GM10266 (cell line): ENCODE data around the gene DPH7.
"Not testable (repeated sequence)": the region's sequence is repeated elsewhere in the genome, so short reads cannot be mapped to it uniquely, and the experiment has no call there.

ENCODE experiments used
- DNase-seq: peaks from one replicate; pipeline ENCODE4 v3.0.0; 2012; ENCODE audit errors: extremely low spot score
- TF ChIP-seq, protein P1 (sequence below): IDR thresholded peaks from 2 replicates; pipeline ENCODE4 v1.5.1; 2012; ENCODE audit warnings: mild to moderate bottlenecking, low read depth; ENCODE audit not compliant: control insufficient read depth, insufficient read depth; ENCODE audit errors: missing control alignments

DPH7 gene

DNA sequence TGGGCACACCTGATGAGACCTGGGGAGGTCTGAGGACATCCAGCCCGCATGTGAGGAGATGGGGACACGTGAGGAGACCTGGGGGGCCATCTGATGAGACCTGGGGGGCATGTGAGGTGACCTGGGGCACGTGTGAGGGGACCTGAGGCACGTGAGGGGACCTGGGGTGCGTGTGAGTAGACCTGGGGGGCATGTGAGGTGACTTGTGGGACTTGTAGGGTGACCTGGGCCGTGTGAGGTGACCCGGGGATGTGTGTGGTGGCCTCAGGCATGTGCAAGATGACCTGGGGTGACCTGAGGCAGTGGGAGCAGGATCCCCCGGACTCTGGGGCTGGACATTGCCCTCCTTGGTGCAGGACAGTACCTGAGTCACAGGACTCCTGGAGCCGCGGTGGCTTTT, 59.2 kb downstream of the DPH7 start:
- TF ChIP-seq, protein P1, sequence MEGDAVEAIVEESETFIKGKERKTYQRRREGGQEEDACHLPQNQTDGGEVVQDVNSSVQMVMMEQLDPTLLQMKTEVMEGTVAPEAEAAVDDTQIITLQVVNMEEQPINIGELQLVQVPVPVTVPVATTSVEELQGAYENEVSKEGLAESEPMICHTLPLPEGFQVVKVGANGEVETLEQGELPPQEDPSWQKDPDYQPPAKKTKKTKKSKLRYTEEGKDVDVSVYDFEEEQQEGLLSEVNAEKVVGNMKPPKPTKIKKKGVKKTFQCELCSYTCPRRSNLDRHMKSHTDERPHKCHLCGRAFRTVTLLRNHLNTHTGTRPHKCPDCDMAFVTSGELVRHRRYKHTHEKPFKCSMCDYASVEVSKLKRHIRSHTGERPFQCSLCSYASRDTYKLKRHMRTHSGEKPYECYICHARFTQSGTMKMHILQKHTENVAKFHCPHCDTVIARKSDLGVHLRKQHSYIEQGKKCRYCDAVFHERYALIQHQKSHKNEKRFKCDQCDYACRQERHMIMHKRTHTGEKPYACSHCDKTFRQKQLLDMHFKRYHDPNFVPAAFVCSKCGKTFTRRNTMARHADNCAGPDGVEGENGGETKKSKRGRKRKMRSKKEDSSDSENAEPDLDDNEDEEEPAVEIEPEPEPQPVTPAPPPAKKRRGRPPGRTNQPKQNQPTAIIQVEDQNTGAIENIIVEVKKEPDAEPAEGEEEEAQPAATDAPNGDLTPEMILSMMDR, result no peak
- peak; percentile 15 for DNase-seq

DNA sequence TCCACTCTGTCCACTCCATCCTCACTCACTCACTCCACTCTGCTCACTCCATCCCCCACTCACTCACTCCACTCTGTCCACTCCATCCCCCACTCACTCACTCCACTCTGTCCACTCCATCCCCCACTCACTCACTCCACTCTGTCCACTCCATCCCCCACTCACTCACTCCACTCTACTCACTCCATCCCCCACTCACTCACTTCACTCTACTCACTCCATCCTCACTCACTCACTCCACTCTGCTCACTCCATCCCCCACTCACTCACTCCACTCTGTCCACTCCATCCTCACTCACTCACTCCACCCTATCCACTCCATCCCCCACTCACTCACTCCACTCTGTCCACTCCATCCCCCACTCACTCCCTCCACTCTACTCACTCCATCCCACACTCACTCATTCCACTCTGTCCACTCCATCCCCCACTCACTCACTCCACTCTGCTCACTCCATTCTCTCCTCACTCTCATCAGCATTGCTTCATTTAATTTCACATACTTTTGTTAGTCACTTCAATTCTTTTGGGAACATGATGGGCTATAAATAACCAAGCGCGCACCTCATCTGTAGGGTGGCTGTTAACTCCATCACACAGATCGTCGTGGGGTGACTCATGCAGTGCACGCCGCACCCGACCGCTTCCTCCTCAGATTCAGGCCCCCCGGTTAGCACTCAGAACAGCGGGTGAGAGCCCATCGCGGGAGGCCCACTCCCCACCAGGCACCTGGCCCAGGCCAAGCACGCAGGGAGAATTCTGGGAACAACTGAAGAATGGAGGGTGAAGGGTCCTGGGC, 59.9 kb downstream of the DPH7 start:
- peak; percentile 9 for DNase-seq

DNA sequence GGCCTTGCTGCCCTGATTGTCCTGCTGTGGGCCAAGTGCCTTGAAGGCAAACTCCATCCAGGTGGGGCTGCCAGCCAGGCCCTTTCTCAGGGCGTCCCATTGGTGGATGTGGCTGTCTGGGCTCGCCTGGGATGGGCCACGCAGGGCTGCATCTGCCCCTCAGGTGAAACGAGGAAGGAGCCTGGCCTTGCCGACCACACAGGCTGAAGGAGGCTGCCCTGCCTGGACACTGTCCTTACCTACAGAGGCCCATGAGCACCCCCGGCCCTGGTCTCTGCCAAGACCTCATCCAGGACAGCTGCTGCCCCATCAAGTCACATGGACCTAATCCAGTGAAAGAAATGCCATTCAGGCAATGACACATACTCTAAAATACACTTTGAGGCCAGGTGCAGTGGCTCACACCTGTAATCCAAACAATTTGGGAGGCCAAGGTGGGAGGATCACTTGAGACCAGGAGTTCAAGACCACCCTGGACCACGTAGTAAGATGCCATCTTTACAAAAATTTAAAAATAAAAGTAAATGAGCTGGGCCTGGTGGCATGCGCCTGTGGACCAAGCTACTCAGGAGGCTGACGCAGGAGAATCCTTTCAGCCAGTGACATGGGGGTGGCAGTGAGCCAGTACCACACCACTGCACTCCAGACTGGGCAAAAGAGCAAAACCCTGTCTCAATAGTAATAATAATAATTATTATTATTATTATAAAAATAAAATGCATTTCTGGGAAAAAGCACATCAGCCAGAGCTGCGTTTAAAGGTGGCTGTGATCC, 62.4 kb downstream of the DPH7 start:
- peak; percentile 18 for DNase-seq
- TF ChIP-seq, protein P1, result no peak

DNA sequence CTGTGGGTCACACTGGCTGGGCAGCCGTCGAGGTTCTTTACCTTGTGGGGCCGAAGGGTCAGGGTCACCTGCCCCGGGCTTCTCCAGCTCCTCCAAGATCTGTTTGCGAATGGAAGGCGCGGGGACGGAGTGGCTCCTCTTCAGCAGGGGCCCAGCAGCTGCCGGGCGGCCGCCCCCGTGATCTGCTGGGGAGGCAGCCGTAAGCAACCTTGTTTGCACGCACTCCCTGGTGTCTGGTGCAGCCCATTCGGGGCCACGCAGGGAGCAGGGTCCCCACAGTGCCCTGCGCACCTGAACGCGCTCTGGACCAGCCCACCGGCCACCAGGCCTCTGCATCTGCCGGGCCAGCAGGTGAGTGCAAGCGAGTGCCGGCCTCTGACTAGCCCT, 63.4 kb downstream of the DPH7 start:
- DNase-seq, result peak; percentile 13
- TF ChIP-seq, protein P1, result no peak

DNA sequence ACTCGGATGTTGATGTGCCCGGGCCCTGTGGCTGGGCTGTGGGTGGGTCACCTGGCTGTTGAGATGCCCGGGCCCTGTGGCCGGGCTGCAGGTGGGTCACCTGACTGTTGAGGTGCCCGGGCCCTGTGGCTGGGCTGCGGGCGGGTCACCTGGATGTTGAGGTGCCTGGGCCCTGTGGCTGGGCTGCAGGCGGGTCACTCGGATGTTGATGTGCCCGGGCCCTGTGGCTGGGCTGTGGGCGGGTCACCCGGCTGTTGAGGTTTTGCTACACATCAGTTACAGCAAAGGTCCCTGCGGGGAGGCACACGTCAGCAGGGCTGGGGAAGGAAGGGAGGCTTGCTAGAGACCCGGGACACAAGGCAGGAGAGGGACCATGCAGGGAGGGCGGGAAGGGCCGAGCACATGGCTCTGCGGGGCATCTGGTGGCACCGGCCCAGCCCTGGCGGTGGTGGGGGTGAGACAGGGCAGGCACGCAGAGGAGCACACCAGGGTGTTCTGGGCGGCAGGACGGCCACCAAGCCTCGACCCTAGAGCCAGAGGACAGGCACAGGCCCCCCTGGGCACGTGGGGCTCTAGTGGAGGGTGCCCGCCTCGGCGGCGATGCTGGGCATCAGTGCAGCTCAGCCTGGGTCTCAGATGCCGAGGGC, 63.9 kb downstream of the DPH7 start:
- TF ChIP-seq, protein P1, result no peak
- peak; percentile 10 for DNase-seq

DNA sequence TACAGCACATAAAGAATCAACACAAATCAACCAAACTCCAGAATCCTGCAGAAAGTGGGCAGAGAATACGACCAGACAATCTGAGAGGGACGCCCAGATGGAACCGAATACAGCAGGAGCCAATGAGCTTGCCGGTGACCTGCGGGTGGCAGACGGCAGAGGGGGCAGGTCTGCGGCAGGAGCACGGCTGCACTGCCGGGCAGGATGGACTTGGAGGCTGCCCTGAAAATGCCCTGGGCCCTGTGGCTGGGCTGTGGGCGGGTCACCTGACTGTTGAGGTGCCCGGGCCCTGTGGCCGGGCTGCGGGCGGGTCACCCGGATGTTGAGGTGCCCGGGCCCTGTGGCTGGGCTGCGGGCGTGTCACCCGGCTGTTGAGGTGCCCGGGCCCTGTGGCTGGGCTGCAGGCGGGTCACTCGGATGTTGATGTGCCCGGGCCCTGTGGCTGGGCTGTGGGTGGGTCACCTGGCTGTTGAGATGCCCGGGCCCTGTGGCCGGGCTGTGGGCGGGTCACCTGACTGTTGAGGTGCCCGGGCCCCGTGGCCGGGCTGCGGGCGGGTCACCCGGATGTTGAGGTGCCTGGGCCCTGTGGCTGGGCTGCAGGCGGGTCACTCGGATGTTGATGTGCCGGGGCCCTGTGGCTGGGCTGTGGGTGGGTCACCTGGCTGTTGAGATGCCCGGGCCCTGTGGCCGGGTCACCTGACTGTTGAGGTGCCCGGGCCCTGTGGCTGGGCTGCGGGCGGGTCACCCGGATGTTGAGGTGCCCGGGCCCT, 64.7 kb downstream of the DPH7 start:
- DNase-seq, result not testable (repeated sequence)

DNA sequence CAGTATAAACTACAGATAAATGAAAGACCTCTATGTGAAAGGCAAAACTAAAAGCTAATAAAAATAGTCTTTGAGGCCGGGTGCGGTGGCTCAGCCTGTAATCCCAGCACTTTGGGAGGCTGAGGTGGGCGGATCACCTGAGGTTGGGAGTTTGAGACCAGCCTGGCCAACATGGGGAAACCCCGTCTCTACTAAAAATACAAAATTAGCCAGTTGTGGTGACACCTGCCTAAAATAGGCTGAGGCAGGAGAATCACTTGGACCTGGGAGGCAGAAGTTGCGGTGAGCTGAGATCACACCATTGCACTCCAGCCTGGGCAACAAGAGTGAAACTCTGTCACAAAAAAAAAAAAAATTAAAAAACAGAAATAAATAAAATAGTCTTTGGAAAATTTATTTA, 65.6 kb downstream of the DPH7 start:
- not testable (repeated sequence) for DNase-seq

DNA sequence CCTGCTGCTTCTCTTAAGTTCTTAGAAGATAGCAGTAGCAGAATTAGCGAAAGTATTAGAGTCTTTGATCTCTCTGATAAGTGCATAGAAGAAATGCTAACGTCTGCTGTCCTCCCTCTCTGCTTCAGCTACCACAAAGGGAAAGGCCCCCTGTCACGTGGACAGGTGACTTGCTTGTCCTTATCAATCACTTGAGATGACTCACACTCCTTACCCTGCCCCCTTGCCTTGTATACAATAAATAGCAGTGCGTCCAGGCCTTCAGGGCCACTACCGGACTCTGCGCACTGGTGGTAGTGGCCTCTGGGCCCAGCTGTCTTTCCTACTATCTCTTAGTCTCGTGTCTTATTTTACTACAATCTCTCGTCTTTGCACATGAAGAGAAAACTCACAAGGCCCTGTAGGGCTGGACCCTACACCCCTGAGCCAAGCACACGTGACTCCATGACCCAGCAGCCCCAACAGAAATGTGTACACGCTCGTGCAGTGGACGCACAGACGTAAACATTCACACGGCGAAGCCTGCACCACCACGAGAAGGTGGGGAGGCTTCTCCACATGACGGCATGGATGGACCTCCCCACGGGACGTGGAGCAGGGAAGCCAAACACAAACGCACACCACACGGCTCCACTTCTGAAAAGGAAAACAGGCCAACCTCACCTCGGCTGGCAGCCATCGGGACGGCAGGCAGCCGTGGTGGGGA, 66.8 kb downstream of the DPH7 start:
- DNase-seq, result no peak
- TF ChIP-seq, protein P1, result no peak

DNA sequence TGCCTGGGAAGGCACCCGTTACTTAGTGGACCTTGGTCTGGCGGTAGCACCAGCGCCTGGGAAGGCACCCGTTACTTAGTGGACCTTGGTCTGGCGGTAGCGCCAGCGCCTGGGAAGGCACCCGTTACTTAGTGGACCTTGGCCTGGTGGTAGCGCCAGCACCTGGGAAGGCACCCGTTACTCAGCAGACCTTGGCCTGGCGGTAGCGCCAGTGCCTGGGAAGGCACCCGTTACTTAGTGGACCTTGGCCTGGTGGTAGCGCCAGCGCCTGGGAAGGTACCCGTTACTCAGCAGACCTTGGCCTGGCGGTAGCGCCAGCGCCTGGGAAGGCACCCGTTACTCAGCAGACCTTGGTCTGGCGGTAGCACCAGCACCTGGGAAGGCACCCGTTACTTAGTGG, 67.6 kb downstream of the DPH7 start:
- DNase-seq, result not testable (repeated sequence)
